GM18861 (cell line): ENCODE results near the gene NRL.

ENCODE experiments used
- ATAC-seq: cut with Tn5 transposase; IDR thresholded peaks from one replicate; pipeline ENCODE4 v1.9.1; 2021; ENCODE audit not compliant: unreplicated experiment

NRL gene

DNA sequence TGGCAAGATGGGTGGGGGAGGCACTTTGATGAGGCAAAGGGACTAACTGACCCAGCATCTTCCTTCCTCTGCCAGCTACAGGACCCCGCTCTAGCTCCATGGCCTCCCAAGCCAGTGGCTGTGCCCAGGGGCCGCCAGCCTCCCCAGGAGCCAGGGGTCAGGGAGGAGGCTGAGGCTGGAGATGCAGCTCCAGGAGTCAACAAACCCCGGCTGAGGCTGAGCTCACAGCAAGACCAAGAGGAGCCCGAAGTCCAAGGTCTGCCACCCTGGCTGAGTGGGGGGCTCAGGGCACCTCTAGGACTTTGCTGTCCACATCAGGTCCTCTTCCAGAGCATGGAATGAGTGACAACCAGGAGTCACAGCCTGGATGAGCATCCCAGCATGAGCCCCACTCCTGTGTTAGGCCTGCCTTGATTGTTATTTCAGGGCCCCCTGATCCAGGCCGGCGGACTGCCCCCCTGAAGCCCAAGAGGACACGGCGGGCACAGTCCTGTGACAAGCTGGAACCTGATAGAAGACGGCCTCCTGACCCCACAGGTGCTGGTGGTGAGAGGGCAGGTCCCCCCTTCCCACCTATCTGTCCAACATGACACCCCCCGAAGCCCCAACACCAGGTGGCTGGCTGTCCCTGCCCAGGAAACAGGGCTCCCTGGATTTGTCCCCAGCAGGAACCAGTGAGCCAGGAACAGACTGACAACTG lies 45.9 kb downstream of the NRL start:
- ATAC-seq = no peak

DNA sequence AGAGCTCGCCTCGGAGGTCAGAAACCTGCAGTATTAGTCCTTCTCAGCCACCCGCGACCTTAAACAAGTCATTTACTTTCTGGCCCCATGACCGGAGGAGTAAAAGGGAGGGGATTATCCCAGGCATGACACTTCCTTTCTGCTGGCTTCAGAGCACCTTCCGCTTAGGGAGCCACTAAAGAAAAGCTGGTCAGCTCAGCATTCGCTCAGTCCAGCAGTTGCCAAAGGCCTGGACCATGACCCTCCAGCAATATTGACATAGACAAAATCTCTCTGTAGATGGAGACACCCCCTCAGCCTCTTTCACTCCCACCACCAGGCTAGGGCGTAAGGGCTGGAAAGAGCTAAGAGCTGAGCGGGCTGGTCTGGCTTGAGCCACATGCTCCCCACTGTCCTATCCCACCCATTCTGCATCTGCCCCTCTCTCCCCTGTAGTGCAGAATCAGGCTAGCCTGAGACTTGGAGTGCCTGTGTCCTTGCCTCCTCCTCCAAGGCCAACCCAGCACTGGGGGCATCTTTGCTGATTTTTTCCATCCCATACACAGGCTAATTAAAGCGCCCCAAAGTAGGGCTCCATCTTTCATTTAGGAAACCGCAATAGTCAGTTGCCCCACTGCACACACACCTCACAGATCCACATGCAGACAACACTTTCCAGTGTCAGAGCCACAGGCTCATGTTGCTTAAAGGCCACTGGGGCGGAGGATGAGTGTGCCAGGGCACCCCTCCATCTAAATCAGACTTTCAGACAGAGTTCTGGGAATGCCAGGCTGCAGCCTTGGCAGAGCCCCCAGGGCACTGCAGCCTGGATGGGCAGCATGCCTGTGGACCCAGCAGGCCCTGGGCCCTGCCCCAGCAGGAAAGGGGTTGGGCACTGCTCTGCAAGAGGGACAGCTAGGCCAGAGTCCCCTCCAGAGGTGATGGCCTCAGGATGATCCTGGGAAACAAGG lies 47.3 kb downstream of the NRL start:
- ATAC-seq = no peak

DNA sequence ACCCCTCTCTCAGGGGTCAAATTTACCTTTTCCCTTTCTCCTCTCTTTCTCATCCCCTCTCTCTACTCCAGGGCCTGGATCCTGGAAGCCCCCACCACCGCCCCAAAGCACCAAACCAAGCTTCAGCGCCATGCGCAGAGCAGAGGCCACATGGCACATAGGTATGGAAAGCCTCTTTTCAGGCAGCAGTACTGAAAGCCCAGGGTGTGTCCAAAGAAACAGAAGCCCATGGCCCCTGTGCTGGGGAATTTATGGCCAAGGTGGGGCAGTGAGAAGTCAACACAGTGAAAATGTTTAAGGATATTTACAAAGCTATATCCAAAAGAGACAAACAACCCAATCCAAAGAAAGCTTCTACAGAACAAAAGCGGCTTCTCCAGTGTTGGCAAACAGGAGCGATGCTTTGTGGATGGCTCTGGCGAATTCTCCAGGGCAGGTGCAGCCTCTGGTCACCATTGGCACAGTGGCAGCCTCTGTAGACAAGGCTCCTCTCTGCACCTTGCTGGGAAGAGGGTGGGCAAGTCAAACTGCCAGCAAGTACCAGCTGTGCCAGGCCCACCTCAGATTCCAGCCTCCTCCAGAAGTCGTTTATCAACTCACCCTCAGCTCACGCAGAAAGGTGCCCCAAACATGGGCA lies 48.1 kb downstream of the NRL start:
- no peak for ATAC-seq

DNA sequence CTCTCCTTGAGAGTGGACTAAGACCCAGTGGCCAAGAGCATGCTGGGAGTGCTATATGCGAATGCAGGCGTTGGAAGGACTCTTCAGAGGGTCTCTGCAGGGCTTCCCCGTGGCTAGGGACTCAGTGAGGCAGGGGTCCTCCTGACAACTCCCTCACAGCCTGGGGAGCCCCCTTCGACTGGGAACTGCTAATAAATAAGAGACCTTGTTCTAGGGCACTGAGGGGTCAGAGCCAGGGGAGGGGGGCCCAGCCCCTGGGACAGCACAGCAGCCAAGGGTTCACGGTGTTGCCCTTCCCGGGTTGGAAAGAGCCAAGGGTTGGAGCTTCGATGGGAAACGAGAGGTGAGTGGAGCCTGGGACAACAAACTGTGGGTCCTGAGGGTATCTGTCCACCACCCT lies 49.3 kb downstream of the NRL start:
- no peak for ATAC-seq

DNA sequence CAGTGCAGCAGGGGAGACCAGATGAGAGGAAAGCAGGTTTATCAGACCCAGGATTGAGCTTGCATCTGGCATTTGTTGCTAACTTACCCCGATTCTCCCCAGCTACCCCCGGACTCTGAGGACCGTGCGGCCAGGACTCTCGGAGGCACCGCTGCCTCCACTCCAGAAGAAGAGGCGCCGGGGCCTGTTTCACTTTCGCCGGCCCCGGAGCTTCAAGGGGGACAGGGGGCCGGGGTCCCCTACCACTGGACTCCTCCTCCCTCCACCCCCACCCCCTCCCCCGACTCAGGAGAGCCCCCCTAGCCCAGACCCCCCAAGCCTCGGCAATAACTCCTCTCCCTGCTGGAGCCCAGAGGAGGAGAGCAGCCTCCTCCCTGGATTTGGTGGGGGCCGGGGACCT lies 49.9 kb downstream of the NRL start:
- no peak for ATAC-seq

DNA sequence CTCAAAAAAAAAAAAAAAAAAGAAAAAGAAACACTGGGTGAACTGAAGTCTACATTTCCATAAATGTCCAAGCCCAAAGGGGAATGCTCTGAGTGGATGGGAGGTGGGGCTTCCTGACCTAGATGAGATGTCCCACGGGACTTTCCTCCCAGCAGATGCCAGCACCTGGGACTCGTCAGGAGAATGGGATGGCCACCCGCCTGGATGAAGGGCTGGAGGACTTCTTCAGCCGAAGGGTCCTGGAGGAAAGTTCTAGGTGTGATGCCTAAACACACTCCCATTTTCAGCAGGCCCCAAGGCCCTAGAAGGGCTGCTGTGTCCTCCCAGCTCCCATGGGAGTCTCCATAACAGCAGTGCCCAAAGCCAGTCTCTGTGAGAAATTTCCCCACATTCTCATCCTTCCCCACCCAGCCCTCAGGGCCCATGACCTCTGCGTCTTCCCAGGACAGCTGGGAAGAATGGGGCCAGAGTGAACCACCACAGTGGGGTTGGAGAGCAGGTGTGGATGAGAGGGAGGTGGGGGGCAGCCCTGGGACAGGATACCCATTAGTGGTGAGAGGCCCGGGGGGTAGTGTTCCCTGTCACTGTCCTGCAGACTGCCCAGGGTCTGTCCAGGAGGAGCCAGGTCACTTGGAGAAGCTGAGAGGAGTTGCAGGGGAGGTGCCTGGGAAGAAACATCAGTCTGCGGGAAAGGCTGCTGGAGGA lies 50.5 kb downstream of the NRL start:
- ATAC-seq = no peak

DNA sequence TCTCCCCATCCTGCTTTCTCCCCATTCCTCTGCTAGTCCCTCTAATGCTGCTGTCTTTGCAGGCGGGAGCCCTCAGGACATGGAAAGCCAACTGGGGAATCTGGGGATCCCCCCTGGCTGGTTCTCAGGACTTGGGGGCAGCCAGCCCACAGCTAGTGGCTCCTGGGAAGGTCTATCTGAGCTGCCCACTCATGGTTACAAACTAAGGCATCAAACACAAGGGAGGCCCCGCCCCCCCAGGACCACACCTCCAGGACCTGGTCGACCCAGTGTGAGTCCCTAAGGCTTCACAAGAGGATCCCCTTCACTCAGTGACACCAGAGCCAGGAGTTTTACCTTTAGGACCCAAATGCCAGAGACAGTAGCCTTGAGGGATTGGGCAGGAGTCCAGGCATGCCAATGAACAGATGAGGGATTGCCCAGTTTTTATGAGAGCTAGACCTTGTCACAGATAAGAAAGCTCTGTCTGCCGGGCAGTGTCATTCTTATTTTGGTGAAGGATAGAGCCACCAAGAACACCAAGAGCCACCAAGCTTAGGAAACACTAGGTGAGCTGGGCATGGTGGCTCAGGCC lies 51.4 kb downstream of the NRL start:
- no peak for ATAC-seq

DNA sequence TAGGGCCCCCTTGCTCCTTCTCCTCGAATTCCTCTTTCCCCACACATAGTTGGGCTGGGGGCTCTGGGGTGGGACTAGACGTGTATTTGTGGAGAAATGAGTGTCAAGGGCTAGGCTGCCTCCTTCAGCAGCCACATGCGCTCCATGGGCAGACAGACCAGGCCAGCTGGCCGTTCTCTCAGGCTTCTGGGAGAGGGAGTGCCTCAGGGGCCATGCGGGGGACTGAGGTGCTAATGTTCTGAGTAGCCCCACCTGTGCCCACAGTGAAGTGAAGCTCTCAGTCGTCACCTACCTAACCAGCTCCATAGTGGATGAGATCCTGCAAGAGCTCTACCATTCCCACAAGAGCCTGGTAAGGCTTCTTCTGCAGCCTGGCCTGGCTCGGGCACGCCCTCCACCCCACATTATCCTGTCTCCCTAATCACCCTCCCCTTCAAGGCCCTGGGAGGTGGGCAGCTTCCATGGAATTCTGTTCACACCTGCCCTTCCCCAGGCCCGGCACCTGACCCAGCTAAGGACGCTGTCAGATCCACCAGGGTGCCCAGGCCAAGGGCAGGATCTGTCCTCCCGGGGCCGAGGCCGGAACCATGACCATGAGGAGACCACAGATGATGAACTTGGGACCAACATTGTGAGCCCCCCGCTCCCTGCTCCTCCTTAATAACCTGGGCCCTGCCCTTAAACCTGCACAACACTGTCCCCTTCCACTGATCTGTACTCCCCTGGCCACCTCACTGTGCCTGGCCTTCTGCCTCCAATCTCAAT lies 52.4 kb downstream of the NRL start:
- ATAC-seq = no peak

DNA sequence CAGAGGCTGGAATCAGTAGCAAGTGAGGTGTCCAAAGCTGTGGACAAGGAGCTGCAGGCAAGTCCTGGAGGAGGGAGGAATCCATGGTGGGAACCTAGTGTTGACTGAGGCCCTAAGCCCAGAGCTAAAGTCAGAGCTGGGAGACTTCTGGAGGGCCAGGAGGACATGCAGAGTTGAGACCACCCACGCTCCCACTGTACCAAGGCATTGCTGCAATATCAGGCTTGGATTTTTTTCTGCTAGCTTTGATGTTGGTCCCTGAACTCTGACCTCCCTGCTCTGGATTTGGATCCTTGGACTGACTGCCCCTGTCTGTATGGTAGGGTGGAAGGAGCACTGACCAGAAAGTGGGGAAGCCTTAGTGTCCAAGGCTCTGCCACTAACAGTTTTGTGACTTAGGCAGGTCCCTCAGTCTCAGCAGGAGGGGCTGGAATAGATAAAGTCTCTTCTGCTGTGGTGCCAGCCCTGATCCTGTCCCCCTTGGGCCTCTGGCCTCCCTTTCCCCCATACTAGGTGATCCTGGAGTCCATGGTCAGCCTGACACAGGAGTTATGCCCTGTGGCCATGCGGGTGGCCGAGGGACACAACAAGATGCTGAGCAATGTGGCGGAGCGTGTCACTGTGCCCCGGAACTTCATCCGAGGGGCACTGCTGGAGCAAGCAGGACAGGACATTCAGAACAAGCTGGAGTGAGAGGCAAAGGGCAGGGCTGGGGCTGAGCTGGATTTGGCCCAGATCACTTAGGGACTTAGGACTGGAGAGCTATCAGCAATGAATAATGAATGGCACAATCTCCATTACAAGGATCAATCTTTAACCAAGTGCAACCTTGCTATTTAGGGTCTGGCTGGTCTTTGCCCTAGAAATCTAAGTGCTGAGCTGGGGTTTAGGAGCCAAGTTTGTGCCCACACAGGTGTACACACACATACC lies 53.5 kb downstream of the NRL start:
- no peak for ATAC-seq

DNA sequence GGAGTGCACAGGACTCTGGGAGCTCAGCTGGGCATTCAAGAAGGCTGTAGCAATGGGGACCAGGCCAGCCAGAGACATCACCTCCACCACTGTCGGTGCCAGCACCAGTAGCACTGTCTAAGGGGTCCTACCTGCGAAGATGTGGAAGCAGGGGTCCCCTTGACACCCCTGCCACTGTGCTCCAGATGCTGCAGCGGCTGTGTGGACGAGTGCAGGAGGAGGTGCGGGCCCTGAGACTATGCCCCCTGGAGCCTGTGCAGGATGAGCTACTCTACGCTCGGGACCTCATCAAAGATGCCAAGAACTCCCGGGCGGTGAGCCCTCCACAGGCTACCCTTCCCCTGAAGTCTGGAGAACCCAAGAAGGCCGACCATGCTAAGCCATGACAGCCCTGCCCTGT lies 54.3 kb downstream of the NRL start:
- no peak for ATAC-seq

DNA sequence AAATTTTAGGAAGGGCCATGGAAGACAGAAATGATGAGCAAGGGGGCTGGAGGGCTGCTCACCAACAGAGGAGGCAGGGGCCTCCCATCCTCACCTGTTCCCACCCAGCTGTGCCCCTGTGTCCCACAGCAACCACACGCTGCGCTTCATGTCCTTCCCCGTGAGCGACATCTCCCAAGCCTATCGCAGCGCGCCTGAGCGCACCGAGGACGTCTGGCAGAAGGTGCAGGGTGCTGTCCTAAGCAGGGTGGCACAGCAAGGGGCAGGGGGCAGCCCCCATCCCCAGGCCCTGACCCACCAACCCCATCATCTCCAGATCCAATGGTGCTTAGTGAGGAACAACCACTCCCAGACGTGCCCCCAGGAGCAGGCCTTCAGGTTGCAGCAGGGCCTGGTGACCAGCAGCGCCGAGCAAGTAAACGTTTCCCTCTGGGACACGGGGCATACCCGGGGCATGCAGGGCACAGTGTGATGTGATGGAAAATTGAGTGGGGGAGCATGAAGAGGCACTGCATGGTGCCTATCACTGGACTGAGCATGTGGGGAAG lies 54.8 kb downstream of the NRL start:
- no peak for ATAC-seq

DNA sequence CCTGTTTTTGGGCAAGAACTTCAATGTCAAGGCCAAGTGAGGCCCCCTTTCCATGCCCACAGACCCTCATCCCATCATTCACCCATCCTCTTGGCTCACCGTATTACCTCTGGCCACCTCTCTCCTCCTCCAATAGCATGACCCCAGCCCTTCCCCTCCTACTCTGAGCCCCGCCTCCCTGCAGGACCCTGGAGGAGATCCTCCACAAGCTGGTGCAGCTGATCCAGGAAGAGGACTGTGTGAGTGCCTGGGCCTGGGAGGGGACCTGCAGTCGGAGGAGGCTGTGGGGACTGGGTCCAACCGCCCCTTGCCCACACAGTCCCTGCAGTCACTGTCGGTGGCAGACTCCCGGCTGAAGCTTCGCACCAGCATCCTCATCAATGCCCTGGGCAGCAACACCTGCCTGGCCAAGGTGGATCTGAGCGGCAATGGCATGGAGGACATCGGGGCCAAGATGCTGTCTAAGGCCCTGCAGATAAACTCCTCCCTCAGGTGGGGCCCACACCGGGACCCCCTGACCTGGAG lies 55.7 kb downstream of the NRL start:
- ATAC-seq = no peak

DNA sequence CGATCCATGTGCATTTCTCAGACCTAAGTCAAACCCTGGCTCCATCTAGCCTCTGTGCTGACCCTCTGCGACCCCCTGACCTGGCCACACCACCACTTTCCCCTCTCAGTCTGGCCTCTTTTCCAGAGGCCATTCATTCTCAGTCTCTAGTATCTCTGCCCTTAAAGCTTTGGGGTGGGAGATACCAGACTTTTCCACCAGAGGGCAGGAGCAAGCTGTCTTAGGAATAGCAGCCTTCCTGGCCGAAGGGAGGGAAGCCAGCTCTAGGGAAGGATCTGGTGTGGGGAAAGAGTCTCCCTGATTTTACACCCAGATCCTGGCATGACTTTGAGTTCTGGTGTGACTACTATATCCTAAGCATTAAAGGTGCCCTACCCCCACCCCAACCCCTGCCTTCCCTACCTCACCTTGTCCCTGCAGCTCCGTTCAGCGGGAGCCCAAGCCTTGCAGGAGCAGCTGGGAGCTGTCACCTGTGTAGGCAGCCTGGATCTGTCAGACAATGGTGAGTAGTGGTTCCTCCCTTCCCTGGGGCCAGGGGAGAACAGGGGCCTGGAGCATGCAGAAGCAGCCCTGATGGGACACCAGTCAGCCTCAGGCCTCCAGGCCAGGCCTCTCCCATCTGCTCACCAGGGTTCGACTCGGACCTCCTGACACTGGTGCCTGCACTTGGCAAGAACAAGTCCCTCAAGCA lies 56.3 kb downstream of the NRL start:
- ATAC-seq = no peak

DNA sequence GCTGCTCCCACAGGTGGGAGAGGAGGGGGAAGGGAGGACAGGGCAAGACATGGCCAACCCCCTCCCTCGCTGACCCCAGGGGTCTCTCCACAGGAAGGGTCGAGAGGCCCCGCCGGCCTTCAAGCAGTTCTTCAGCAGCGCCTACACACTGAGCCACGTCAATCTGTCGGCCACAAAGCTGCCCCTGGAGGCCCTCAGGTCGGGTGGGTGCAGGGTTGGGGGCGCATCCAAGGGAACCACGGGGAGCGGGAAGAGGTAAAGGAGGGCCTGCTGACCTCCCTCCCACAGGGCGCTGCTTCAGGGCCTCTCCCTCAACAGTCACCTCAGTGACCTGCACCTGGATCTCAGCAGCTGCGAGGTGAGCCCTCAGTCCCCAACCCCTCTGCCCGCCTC lies 56.9 kb downstream of the NRL start:
- ATAC-seq = no peak

DNA sequence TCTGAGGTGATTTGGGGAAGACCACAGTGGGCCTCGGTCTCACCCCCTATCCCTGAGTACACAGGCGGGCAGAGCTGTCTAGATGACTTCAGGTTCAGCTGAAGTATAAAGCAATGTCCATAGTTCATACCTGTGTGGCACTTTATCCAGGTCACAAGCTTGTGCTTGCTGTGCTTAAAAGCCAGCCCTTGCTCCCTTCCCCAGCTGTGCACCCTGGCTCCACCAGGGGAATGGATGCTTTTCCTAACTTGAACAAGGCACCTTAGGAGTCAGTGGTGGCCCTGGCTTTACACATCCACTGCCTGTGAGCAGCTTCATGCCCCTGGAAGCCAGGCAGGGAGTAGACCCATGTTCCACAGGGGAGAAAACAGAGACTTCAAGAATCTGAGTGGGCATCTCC lies 57.5 kb downstream of the NRL start:
- ATAC-seq = no peak

DNA sequence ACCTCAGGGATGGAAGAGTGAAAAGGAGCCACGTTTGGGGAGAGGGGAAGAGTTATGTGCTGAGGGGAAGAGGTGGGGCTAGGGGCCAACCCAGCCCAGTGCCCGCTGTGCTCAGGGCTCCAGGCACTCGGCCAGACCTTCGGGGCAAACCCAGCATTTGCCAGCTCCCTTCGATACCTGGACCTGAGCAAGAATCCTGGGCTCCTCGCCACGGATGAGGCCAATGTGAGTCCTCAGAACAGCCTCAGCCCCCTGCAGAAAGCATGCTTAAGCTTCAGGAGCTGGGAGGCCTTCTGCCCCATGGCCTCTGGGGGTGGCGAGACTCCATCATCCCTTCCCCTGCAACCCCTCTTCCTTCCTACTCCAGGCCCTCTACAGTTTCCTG lies 58.0 kb downstream of the NRL start:
- ATAC-seq = no peak

DNA sequence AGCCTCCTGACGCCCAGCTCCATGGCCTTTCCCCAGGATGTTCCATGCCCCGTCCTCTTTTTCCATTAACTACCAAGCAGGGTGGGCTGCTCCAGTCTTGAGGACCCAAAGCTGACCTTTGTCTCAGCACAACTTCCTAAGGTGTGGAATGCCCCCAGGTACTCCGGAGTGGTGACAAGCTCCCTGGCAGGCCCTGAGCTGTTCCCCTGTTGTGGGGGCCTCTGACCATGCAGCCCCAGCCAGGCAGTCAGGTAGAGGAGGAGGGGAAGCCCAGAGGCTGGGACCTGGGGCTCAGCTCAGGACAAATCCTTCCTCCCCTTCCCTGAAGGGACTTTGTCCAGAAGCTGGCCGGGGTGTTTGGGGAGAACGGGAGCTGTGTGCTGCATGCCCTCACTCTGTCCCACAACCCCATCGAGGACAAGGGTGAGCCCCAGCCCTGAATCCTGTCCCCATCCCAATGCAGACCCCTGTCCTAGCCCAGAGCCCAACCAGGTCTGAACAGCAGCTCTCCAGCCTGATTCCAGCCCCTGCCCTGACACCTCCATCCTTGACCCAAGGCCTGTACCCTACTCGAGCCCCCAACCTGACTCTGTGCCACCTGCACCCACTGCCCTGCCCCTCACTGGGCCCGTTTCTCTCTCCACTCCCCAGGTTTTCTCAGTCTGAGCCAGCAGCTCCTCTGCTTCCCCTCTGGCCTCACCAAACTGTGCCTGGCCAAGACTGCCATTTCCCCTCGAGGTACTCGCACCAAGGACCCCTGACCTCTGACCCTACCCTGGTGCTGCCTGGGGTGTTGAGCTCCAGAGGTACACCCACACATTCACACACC lies 58.6 kb downstream of the NRL start:
- no peak for ATAC-seq
